ENCODE results near the gene TRAPPC1. TPM values are rescaled to one million over a fixed set of nuclear protein-coding genes. Genes with fewer than 3 reads are reported as not detected.
"Not testable (repeated sequence)": the region's sequence is repeated elsewhere in the genome, so short reads cannot be mapped to it uniquely, and the experiment has no call there.

The TRAPPC1 gene
- total RNA-seq, 1 experiment from 2014 or later, result 87.8 TPM

DNA sequence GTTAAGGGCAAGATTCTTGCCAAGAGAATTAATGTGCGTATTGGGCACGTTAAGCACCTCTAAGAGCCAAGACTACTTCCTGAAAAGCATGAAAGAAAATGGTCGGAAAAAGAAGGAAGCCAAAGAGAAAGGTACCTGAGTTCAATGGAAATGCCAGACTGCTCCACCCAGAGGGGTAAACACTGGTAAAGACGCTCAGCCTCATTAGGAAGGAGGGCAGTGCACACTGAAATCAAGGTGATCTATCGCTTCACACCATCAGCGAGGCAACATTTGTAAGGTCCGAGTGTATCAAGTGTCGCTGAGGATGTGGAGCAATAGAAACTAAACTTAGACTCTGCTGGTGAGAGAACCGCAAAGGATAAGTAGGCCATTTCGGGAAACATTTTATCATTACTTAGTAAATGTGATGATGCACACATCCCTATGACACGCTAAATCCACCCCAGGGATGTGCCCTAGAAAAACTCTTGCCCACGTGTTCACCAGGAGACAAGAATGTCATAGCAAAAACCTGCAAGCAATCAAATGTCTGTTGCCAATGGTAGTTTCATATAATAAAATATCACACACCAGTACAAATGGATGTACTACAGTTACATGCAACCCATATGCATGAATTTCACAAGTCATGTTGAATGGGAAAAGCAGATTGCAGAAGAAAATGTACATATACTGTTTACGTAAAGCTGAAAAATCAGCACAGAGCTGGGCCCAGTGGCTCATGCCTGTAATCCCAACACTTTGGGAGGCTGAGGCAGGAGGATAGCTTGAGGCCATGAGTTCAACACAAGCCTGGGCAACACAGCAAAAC lies 23.9 kb upstream of the TRAPPC1 start:
- DNase-seq, result no peak
- intact Hi-C loops (cut with micrococcal nuclease; ENCODE audit: unreplicated experiment), result no loop called here
- Mint-ChIP-seq H3K4me1 (ENCODE audit: low read depth, unreplicated experiment) (no peaks in the 10 kb centered on the region), H3K27ac (ENCODE audit: unreplicated experiment) (no peak overlapping the region), H3K27me3 (ENCODE audit: unreplicated experiment) (peaks cover 10% of the 10 kb centered on the region), H3K4me3 (ENCODE audit: low read depth, unreplicated experiment) (no peak overlapping the region), H3K36me3 (ENCODE audit: insufficient read depth, unreplicated experiment) (no peaks in the 10 kb centered on the region), H3K9me3 (ENCODE audit: low read depth, unreplicated experiment) (no peaks in the 10 kb centered on the region)
- no TSS peak for BruUV-seq (replicated peaks)
- TF ChIP-seq, protein P1, sequence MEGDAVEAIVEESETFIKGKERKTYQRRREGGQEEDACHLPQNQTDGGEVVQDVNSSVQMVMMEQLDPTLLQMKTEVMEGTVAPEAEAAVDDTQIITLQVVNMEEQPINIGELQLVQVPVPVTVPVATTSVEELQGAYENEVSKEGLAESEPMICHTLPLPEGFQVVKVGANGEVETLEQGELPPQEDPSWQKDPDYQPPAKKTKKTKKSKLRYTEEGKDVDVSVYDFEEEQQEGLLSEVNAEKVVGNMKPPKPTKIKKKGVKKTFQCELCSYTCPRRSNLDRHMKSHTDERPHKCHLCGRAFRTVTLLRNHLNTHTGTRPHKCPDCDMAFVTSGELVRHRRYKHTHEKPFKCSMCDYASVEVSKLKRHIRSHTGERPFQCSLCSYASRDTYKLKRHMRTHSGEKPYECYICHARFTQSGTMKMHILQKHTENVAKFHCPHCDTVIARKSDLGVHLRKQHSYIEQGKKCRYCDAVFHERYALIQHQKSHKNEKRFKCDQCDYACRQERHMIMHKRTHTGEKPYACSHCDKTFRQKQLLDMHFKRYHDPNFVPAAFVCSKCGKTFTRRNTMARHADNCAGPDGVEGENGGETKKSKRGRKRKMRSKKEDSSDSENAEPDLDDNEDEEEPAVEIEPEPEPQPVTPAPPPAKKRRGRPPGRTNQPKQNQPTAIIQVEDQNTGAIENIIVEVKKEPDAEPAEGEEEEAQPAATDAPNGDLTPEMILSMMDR (IDR thresholded peaks at IDR 0.05; ENCODE audit: unreplicated experiment), result no peak
- CTCF ChIA-PET, result interaction anchor here (0.6 kb wide), 1 partner anchor 18 kb away, joined by 4 read pairs; no protein-coding TSS in a partner anchor

GRCh38 chr17:7953266-7953665 lies 21.5 kb upstream of the TRAPPC1 start:
- CTCF ChIA-PET; H3K36me3 Mint-ChIP-seq (ENCODE audit: insufficient read depth, unreplicated experiment); intact Hi-C loops (cut with micrococcal nuclease; ENCODE audit: unreplicated experiment); H3K4me3 Mint-ChIP-seq (ENCODE audit: low read depth, unreplicated experiment); H3K27me3 Mint-ChIP-seq (ENCODE audit: unreplicated experiment); H3K4me1 Mint-ChIP-seq (ENCODE audit: low read depth, unreplicated experiment); H3K27ac Mint-ChIP-seq (ENCODE audit: unreplicated experiment); H3K9me3 Mint-ChIP-seq (ENCODE audit: low read depth, unreplicated experiment); DNase-seq; BruUV-seq (replicated peaks): not testable (repeated sequence)

- Mint-ChIP-seq H3K9me3 (ENCODE audit: low read depth, unreplicated experiment) (no peaks in the 10 kb centered on the region), H3K4me3 (ENCODE audit: low read depth, unreplicated experiment) (no peak overlapping the region), H3K4me1 (ENCODE audit: low read depth, unreplicated experiment) (no peaks in the 10 kb centered on the region), H3K27me3 (ENCODE audit: unreplicated experiment) (no peaks in the 10 kb centered on the region), H3K36me3 (ENCODE audit: insufficient read depth, unreplicated experiment) (peaks cover 17% of the 10 kb centered on the region), H3K27ac (ENCODE audit: unreplicated experiment) (no peak overlapping the region)
- DNase-seq, result no peak
- CTCF ChIA-PET, result no interaction called here
- TF ChIP-seq, protein P1 (IDR thresholded peaks at IDR 0.05; ENCODE audit: unreplicated experiment), result no peak
- BruUV-seq (replicated peaks), result no TSS peak
- intact Hi-C loops (cut with micrococcal nuclease; ENCODE audit: unreplicated experiment), result no loop called here
Observed at GRCh38 chr17:7951143-7951792, 19.5 kb upstream of the TRAPPC1 start.

DNA sequence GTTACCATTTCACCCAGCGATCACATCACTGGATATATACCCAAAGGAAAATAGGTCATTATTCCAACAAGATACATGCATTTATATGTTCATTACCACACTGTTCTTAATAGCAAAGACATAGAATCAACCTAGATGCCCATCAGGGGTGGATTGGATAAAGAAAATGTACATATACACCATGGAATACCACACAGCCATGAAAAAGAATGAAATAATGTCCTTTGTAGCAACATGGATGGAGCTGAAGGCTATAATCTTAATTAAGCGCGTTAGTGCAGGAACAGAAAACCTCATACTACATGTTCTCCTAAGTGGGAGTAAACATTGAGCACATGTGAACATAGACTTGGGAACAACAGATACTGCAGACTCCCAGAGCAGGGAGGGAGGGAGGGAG lies 18.8 kb upstream of the TRAPPC1 start:
- DNase-seq, result no peak
- Mint-ChIP-seq H3K27ac (ENCODE audit: unreplicated experiment) (no peak overlapping the region), H3K4me3 (ENCODE audit: low read depth, unreplicated experiment) (no peak overlapping the region), H3K27me3 (ENCODE audit: unreplicated experiment) (no peaks in the 10 kb centered on the region), H3K4me1 (ENCODE audit: low read depth, unreplicated experiment) (no peaks in the 10 kb centered on the region), H3K36me3 (ENCODE audit: insufficient read depth, unreplicated experiment) (peaks cover 17% of the 10 kb centered on the region), H3K9me3 (ENCODE audit: low read depth, unreplicated experiment) (no peaks in the 10 kb centered on the region)
- intact Hi-C loops (cut with micrococcal nuclease; ENCODE audit: unreplicated experiment), result no loop called here
- no TSS peak for BruUV-seq (replicated peaks)
- TF ChIP-seq, protein P1 (IDR thresholded peaks at IDR 0.05; ENCODE audit: unreplicated experiment), result no peak
- CTCF ChIA-PET, result no interaction called here

- Mint-ChIP-seq H3K4me3 (ENCODE audit: low read depth, unreplicated experiment) (no peak overlapping the region), H3K4me1 (ENCODE audit: low read depth, unreplicated experiment) (no peaks in the 10 kb centered on the region), H3K36me3 (ENCODE audit: insufficient read depth, unreplicated experiment) (peaks cover 25% of the 10 kb centered on the region), H3K27ac (ENCODE audit: unreplicated experiment) (no peak overlapping the region), H3K9me3 (ENCODE audit: low read depth, unreplicated experiment) (no peaks in the 10 kb centered on the region), H3K27me3 (ENCODE audit: unreplicated experiment) (no peaks in the 10 kb centered on the region)
- BruUV-seq (replicated peaks), result no TSS peak
- DNase-seq, result no peak
- CTCF ChIA-PET, result no interaction called here
- intact Hi-C loops (cut with micrococcal nuclease; ENCODE audit: unreplicated experiment), result no loop called here
- TF ChIP-seq, protein P1 (IDR thresholded peaks at IDR 0.05; ENCODE audit: unreplicated experiment), result no peak
Observed at GRCh38 chr17:7947651-7948050, 15.9 kb upstream of the TRAPPC1 start.
